T-helper 2 cell treated with Interferon-gamma antibody and Interleukin-4, amounts not matched to agents 5 μg/mL and 100 μg/mL, for 36 hours (primary cell): ENCODE measurements around the gene DNAJB6.

ENCODE experiments used
- DNase-seq: peaks from one replicate; pipeline ENCODE4 v3.0.0; 2021; ENCODE audit warnings: low spot score
- H3K27ac Mint-ChIP-seq: one replicate; pipeline ENCODE4 v1.8.0; 2021; ENCODE audit warnings: mild to moderate bottlenecking, mixed read lengths
- H3K27me3 Mint-ChIP-seq: one replicate; pipeline ENCODE4 v1.8.0; 2021; ENCODE audit warnings: low read depth, mixed read lengths
- H3K36me3 Mint-ChIP-seq: one replicate; pipeline ENCODE4 v1.8.0; 2021; ENCODE audit warnings: low read depth, mixed read lengths
- H3K4me1 Mint-ChIP-seq: one replicate; pipeline ENCODE4 v1.8.0; 2021; ENCODE audit warnings: low read depth, mixed read lengths
- H3K4me3 Mint-ChIP-seq: one replicate; pipeline ENCODE4 v1.8.0; 2022; ENCODE audit warnings: mild to moderate bottlenecking, moderate library complexity, mixed read lengths
- H3K9me3 Mint-ChIP-seq: one replicate; pipeline ENCODE4 v1.8.0; 2021; ENCODE audit warnings: mixed read lengths

The DNAJB6 gene

GRCh38 chr7:157422279-157422678 is 85.5 kb downstream of the DNAJB6 start:
- no peak for DNase-seq
- Mint-ChIP-seq H3K27me3 (no peaks in the 10 kb centered on the region), H3K36me3 (no peaks in the 10 kb centered on the region), H3K9me3 (no peaks in the 10 kb centered on the region), H3K4me1 (no peaks in the 10 kb centered on the region), H3K27ac (no peak overlapping the region), H3K4me3 (no peak overlapping the region)

- no peaks in the 10 kb centered on the region for H3K4me1 Mint-ChIP-seq
- H3K27ac Mint-ChIP-seq: no peak overlapping the region
- no peaks in the 10 kb centered on the region for H3K36me3 Mint-ChIP-seq
- H3K27me3 Mint-ChIP-seq: no peaks in the 10 kb centered on the region
- H3K9me3 Mint-ChIP-seq: no peaks in the 10 kb centered on the region
- no peak overlapping the region for H3K4me3 Mint-ChIP-seq
- no peak for DNase-seq
Observed at GRCh38 chr7:157423348-157423747, 86.5 kb downstream of the DNAJB6 start.

- no peak for DNase-seq
- H3K4me3 Mint-ChIP-seq: no peak overlapping the region
- no peaks in the 10 kb centered on the region for H3K9me3 Mint-ChIP-seq
- H3K36me3 Mint-ChIP-seq: no peaks in the 10 kb centered on the region
- no peak overlapping the region for H3K27ac Mint-ChIP-seq
- H3K27me3 Mint-ChIP-seq: no peaks in the 10 kb centered on the region
- no peaks in the 10 kb centered on the region for H3K4me1 Mint-ChIP-seq
Observed at GRCh38 chr7:157423886-157424565, 87.2 kb downstream of the DNAJB6 start.

- Mint-ChIP-seq H3K36me3 (no peaks in the 10 kb centered on the region), H3K27me3 (no peaks in the 10 kb centered on the region), H3K4me3 (no peak overlapping the region), H3K27ac (no peak overlapping the region), H3K9me3 (no peaks in the 10 kb centered on the region), H3K4me1 (no peaks in the 10 kb centered on the region)
- no peak for DNase-seq
Observed at GRCh38 chr7:157425137-157425731, 88.4 kb downstream of the DNAJB6 start.

- H3K27ac Mint-ChIP-seq: no peak overlapping the region
- no peak for DNase-seq
- no peaks in the 10 kb centered on the region for H3K27me3 Mint-ChIP-seq
- H3K4me3 Mint-ChIP-seq: no peak overlapping the region
- no peaks in the 10 kb centered on the region for H3K36me3 Mint-ChIP-seq
- no peaks in the 10 kb centered on the region for H3K9me3 Mint-ChIP-seq
- H3K4me1 Mint-ChIP-seq: no peaks in the 10 kb centered on the region
Observed at GRCh38 chr7:157425761-157426160, 89.0 kb downstream of the DNAJB6 start.

- Mint-ChIP-seq H3K9me3 (no peaks in the 10 kb centered on the region), H3K36me3 (no peaks in the 10 kb centered on the region), H3K27ac (no peak overlapping the region), H3K4me1 (no peaks in the 10 kb centered on the region), H3K4me3 (no peak overlapping the region), H3K27me3 (no peaks in the 10 kb centered on the region)
- no peak for DNase-seq
Observed at GRCh38 chr7:157426463-157427301, 89.9 kb downstream of the DNAJB6 start.

- Mint-ChIP-seq H3K27me3 (no peaks in the 10 kb centered on the region), H3K4me3 (no peak overlapping the region), H3K36me3 (no peaks in the 10 kb centered on the region), H3K9me3 (no peaks in the 10 kb centered on the region), H3K27ac (no peak overlapping the region), H3K4me1 (peaks cover 8% of the 10 kb centered on the region)
- DNase-seq: no peak
Observed at GRCh38 chr7:157427811-157428553, 91.2 kb downstream of the DNAJB6 start.

- Mint-ChIP-seq H3K27me3 (no peaks in the 10 kb centered on the region), H3K36me3 (no peaks in the 10 kb centered on the region), H3K9me3 (no peaks in the 10 kb centered on the region), H3K4me3 (no peak overlapping the region), H3K4me1 (peaks cover 14% of the 10 kb centered on the region), H3K27ac (no peak overlapping the region)
- DNase-seq: no peak
Observed at GRCh38 chr7:157428554-157428945, 91.7 kb downstream of the DNAJB6 start.

- no peak overlapping the region for H3K4me3 Mint-ChIP-seq
- H3K36me3 Mint-ChIP-seq: no peaks in the 10 kb centered on the region
- H3K27me3 Mint-ChIP-seq: no peaks in the 10 kb centered on the region
- H3K4me1 Mint-ChIP-seq: peaks cover 16% of the 10 kb centered on the region
- DNase-seq: no peak
- H3K27ac Mint-ChIP-seq: no peak overlapping the region
- H3K9me3 Mint-ChIP-seq: no peaks in the 10 kb centered on the region
Observed at GRCh38 chr7:157429001-157429679, 92.3 kb downstream of the DNAJB6 start.

- Mint-ChIP-seq H3K27me3 (no peaks in the 10 kb centered on the region), H3K4me3 (no peak overlapping the region), H3K27ac (no peak overlapping the region), H3K36me3 (no peaks in the 10 kb centered on the region), H3K9me3 (no peaks in the 10 kb centered on the region), H3K4me1 (peaks cover 16% of the 10 kb centered on the region)
- no peak for DNase-seq
Observed at GRCh38 chr7:157429680-157430224, 92.9 kb downstream of the DNAJB6 start.

- Mint-ChIP-seq H3K9me3 (no peaks in the 10 kb centered on the region), H3K27me3 (no peaks in the 10 kb centered on the region), H3K4me1 (peaks cover 16% of the 10 kb centered on the region), H3K36me3 (no peaks in the 10 kb centered on the region), H3K27ac (no peak overlapping the region), H3K4me3 (no peak overlapping the region)
- DNase-seq: no peak
Observed at GRCh38 chr7:157430721-157431120, 93.9 kb downstream of the DNAJB6 start.

GRCh38 chr7:157431173-157431950 is 94.6 kb downstream of the DNAJB6 start:
- no peak for DNase-seq
- Mint-ChIP-seq H3K4me3 (no peak overlapping the region), H3K9me3 (no peaks in the 10 kb centered on the region), H3K27me3 (no peaks in the 10 kb centered on the region), H3K4me1 (peaks cover 16% of the 10 kb centered on the region), H3K36me3 (no peaks in the 10 kb centered on the region), H3K27ac (no peak overlapping the region)
